Activated CD4-positive, alpha-beta T cell treated with anti-CD3 and anti-CD28 coated beads for 48 hours (primary cell): Measurements from ENCODE around the gene CRB1.
"Not testable (repeated sequence)": the region's sequence is repeated elsewhere in the genome, so short reads cannot be mapped to it uniquely, and the experiment has no call there.

ENCODE experiments used
- DNase-seq: peaks from one replicate; pipeline ENCODE4 v3.0.0-alpha.2; 2020

Gene CRB1

GRCh38 chr1:197402189-197402588 is 134.1 kb downstream of the CRB1 start:
- DNase-seq = no peak

GRCh38 chr1:197404774-197405173 is 136.7 kb downstream of the CRB1 start:
- not testable (repeated sequence) for DNase-seq

GRCh38 chr1:197405614-197406013 is 137.6 kb downstream of the CRB1 start:
- DNase-seq = not testable (repeated sequence)

- DNase-seq = no peak
Observed at GRCh38 chr1:197413564-197413963, 145.5 kb downstream of the CRB1 start.

GRCh38 chr1:197415221-197415620 is 147.2 kb downstream of the CRB1 start:
- DNase-seq = no peak

- DNase-seq = no peak
Observed at GRCh38 chr1:197418693-197419092, 150.6 kb downstream of the CRB1 start.

- no peak for DNase-seq
Observed at GRCh38 chr1:197422993-197423392, 154.9 kb downstream of the CRB1 start.

- DNase-seq = no peak
Observed at GRCh38 chr1:197424380-197424779, 156.3 kb downstream of the CRB1 start.

GRCh38 chr1:197429372-197429771 is 161.3 kb downstream of the CRB1 start:
- DNase-seq = no peak

- DNase-seq = no peak
Observed at GRCh38 chr1:197435224-197435623, 167.2 kb downstream of the CRB1 start.

- DNase-seq = no peak
Observed at GRCh38 chr1:197437601-197438000, 169.5 kb downstream of the CRB1 start.

- no peak for DNase-seq
Observed at GRCh38 chr1:197438010-197438790, 170.1 kb downstream of the CRB1 start.

- no peak for DNase-seq
Observed at GRCh38 chr1:197439708-197440280, 171.7 kb downstream of the CRB1 start.

- DNase-seq = no peak
Observed at GRCh38 chr1:197440715-197441114, 172.7 kb downstream of the CRB1 start.

- DNase-seq = no peak
Observed at GRCh38 chr1:197441999-197442414, 174.0 kb downstream of the CRB1 start.

- DNase-seq = no peak
Observed at GRCh38 chr1:197444755-197445154, 176.7 kb downstream of the CRB1 start.

GRCh38 chr1:197448121-197448779 is 180.2 kb downstream of the CRB1 start:
- no peak for DNase-seq

GRCh38 chr1:197451381-197451780 is 183.3 kb downstream of the CRB1 start:
- no peak for DNase-seq

GRCh38 chr1:197453376-197454058 is 185.5 kb downstream of the CRB1 start:
- DNase-seq = no peak

GRCh38 chr1:197462539-197462938 is 194.5 kb downstream of the CRB1 start:
- DNase-seq = no peak

GRCh38 chr1:197463142-197463541 is 195.1 kb downstream of the CRB1 start:
- DNase-seq = no peak

GRCh38 chr1:197464044-197464443 is 196.0 kb downstream of the CRB1 start:
- no peak for DNase-seq

GRCh38 chr1:197465528-197466327 is 197.7 kb downstream of the CRB1 start:
- DNase-seq = no peak
